Kasumi-1 (cell line): ENCODE measurements around the gene CCNL2.
A peak's percentile ranks its signal among the peaks of the same experiment; 100 is the strongest.
"Not testable (repeated sequence)": the region's sequence is repeated elsewhere in the genome, so short reads cannot be mapped to it uniquely, and the experiment has no call there.

Source experiments
- DNase-seq, 2 experiments: peaks; one replicate each; lab custom pipeline; 2025; lab: John Stamatoyannopoulos, UW

CCNL2 gene

GRCh38 chr1:1399872-1400575 is 889 bp upstream of the CCNL2 start:
- DNase-seq = no peak

GRCh38 chr1:1398677-1399186 is 403 bp downstream of the CCNL2 start:
- no peak for DNase-seq

GRCh38 chr1:1397839-1398523 is 1.2 kb downstream of the CCNL2 start:
- DNase-seq = no peak

GRCh38 chr1:1395166-1395565 is 4.0 kb downstream of the CCNL2 start:
- no peak for DNase-seq

GRCh38 chr1:1394116-1394515 is 5.0 kb downstream of the CCNL2 start:
- DNase-seq = no peak

- DNase-seq = no peak
These were observed 5.7 kb downstream of the CCNL2 start for GRCh38 chr1:1393428-1393827.

GRCh38 chr1:1393014-1393413 is 6.1 kb downstream of the CCNL2 start:
- DNase-seq = no peak

- no peak for DNase-seq
These were observed 7.9 kb downstream of the CCNL2 start for GRCh38 chr1:1391225-1391624.

GRCh38 chr1:1390675-1391074 is 8.5 kb downstream of the CCNL2 start:
- no peak for DNase-seq

GRCh38 chr1:1388078-1388472 is 11.1 kb downstream of the CCNL2 start:
- DNase-seq = no peak

GRCh38 chr1:1387098-1388077 is 11.7 kb downstream of the CCNL2 start:
- DNase-seq = no peak

- DNase-seq = no peak
These were observed 13.2 kb downstream of the CCNL2 start for GRCh38 chr1:1385931-1386330.

GRCh38 chr1:1385339-1385738 is 13.8 kb downstream of the CCNL2 start:
- not testable (repeated sequence) for DNase-seq

GRCh38 chr1:1381294-1381693 is 17.8 kb downstream of the CCNL2 start:
- DNase-seq = no peak

GRCh38 chr1:1380860-1381259 is 18.3 kb downstream of the CCNL2 start:
- DNase-seq = no peak

GRCh38 chr1:1377540-1378205 is 21.5 kb downstream of the CCNL2 start:
- DNase-seq = no peak

- DNase-seq = no peak
These were observed 22.4 kb downstream of the CCNL2 start for GRCh38 chr1:1376551-1377226.

- peak; percentile 99 to 100 for DNase-seq
These were observed 24.0 kb downstream of the CCNL2 start, which contains the start of gene AURKAIP1 for GRCh38 chr1:1374929-1375662. Gene AURKAIP1 (minus strand): TSS chr1:1375207. CDS start chr1:1374756, 451 bp downstream.

GRCh38 chr1:1374589-1374928 is 24.6 kb downstream of the CCNL2 start:
- no peak for DNase-seq

GRCh38 chr1:1373815-1374588 is 25.1 kb downstream of the CCNL2 start:
- DNase-seq = no peak
